ENCODE measurements around the gene SEC14L2.

SEC14L2 gene

DNA sequence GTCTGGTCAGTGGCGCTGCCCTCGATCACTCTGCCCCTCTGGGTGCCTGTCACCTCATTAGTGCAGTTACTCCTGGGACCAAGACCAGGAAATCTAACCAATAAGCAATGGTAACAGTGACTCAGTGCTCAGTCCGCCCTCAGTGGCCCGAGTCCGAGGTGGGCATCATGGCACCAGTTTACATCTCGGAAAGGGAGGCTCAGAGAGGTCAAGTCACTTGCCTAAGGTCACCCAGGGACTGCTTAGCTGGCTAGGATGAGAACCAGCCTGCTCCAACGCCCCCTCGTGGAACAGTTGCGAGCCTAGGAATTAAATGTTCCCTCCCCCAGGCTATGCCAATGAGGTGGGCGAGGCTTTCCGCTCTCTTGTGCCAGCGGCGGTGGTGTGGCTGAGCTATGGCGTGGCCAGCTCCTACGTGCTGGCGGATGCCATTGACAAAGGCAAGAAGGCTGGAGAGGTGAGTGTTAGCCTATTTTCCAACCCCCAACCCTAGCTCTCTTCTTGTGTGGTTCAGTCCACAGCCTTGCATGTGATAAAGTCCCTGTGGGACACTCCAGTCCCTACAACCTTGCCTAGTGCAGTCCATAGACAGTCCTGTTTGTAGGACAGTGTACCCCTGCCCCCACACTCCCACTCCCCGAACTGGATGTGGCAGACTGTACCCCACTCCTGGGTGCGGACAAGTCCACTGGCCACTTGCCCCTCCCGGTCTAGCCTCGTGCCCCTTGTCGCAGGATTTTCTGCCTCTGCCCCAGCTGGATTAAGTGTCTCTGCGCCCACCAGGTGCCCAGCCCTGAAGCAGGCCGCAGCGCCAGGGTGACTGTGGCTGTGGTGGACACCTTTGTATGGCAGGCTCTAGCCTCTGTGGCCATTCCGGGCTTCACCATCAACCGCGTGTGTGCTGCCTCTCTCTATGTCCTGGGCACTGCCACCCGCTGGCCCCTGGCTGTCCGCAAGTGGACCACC lies 29.9 kb downstream of the SEC14L2 start:
- Histone ChIP-seq H3K27ac (ENCODE audit: low read depth, low read length) (peak overlapping the region; percentile 25), H3K4me1 (ENCODE audit: control insufficient read depth, insufficient read depth, low read length) (peaks cover 16% of the 10 kb centered on the region), H3K36me3 (ENCODE audit: control insufficient read depth, insufficient read depth, low read length) (no peaks in the 10 kb centered on the region), H3K9ac (ENCODE audit: low read length) (no peak overlapping the region), H3K27me3 (ENCODE audit: control insufficient read depth, insufficient read depth, low read length) (no peaks in the 10 kb centered on the region), H3K4me3 (ENCODE audit: low read length) (peak overlapping the region; percentile 78)

DNA sequence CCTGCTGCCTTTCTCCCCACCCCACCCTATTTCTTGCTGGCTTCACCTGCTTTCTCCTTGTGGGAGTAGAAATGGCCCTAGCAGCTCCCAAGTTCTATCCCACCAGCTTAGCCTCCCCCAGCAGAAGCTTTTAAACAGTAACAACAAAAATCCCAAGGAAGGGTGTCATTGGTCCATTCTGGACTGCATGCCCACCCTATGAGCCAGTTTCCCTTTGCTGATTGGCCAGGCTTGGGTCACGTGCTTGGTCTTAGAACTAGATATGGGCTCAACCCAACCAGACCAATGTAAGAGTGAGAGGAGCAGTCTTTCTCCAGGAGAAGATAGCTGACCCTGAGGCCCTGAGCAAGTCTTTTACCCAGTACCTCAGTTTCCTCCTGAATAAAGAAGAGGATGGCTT lies 31.1 kb downstream of the SEC14L2 start:
- no peak overlapping the region for H3K4me3 ChIP-seq (ENCODE audit: low read length)
- H3K27me3 ChIP-seq (ENCODE audit: control insufficient read depth, insufficient read depth, low read length) = no peaks in the 10 kb centered on the region
- no peak overlapping the region for H3K9ac ChIP-seq (ENCODE audit: low read length)
- H3K27ac ChIP-seq (ENCODE audit: low read depth, low read length) = no peak overlapping the region
- H3K36me3 ChIP-seq (ENCODE audit: control insufficient read depth, insufficient read depth, low read length) = no peaks in the 10 kb centered on the region
- H3K4me1 ChIP-seq (ENCODE audit: control insufficient read depth, insufficient read depth, low read length) = peaks cover 8% of the 10 kb centered on the region

- Histone ChIP-seq H3K27ac (ENCODE audit: low read depth, low read length) (no peak overlapping the region), H3K9ac (ENCODE audit: low read length) (no peak overlapping the region), H3K27me3 (ENCODE audit: control insufficient read depth, insufficient read depth, low read length) (no peaks in the 10 kb centered on the region), H3K4me1 (ENCODE audit: control insufficient read depth, insufficient read depth, low read length) (peaks cover 2% of the 10 kb centered on the region), H3K36me3 (ENCODE audit: control insufficient read depth, insufficient read depth, low read length) (no peaks in the 10 kb centered on the region), H3K4me3 (ENCODE audit: low read length) (no peak overlapping the region)
These were observed 33.1 kb downstream of the SEC14L2 start for GRCh38 chr22:30429887-30430286.

DNA sequence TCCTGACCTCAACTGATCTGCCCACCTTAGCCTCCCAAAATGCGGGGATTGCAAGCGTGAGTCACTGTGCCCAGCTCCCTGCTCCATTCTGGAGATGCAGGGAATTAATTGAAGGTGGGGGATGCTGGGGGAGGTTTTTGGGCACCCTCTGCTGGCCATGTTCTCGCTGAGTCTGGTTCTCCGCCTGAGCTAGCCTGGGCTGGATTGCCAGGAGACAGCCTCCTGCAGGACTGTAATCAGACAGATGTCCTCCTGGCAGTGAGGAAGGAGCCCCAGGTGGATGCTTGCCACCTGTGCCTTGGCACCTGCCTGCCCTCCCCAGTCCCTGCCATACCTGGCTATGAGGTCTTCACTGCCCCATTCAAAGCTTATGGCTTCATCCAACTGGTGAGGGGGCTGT lies 34.1 kb downstream of the SEC14L2 start:
- Histone ChIP-seq H3K4me1 (ENCODE audit: control insufficient read depth, insufficient read depth, low read length) (no peaks in the 10 kb centered on the region), H3K27ac (ENCODE audit: low read depth, low read length) (no peak overlapping the region), H3K9ac (ENCODE audit: low read length) (no peak overlapping the region), H3K36me3 (ENCODE audit: control insufficient read depth, insufficient read depth, low read length) (no peaks in the 10 kb centered on the region), H3K4me3 (ENCODE audit: low read length) (no peak overlapping the region), H3K27me3 (ENCODE audit: control insufficient read depth, insufficient read depth, low read length) (no peaks in the 10 kb centered on the region)

DNA sequence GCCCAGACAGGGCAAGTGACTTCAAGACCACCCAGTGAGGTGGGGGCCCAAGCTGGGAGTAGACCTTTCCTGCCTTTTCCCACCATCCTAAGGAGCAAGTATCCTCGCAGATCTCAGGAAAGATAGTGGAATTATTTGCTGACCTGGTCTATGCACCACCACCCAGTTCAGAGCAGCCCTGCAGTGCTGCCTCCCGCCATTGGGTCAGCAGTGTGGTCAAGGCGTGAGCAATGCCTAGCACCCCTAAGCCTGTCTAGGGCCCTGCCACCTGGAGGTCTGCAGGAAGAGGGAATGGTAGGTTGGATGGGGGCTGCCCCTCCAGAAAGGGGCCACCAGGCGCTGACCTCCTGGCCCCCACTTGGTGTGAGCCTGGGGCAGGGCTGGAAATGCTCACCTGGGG lies 35.3 kb downstream of the SEC14L2 start:
- Histone ChIP-seq H3K4me3 (ENCODE audit: low read length) (no peak overlapping the region), H3K27me3 (ENCODE audit: control insufficient read depth, insufficient read depth, low read length) (no peaks in the 10 kb centered on the region), H3K36me3 (ENCODE audit: control insufficient read depth, insufficient read depth, low read length) (no peaks in the 10 kb centered on the region), H3K4me1 (ENCODE audit: control insufficient read depth, insufficient read depth, low read length) (no peaks in the 10 kb centered on the region), H3K27ac (ENCODE audit: low read depth, low read length) (no peak overlapping the region), H3K9ac (ENCODE audit: low read length) (no peak overlapping the region)

GRCh38 chr22:30432520-30432919 lies 35.7 kb downstream of the SEC14L2 start:
- H3K27me3 ChIP-seq (ENCODE audit: control insufficient read depth, insufficient read depth, low read length) = no peaks in the 10 kb centered on the region
- no peaks in the 10 kb centered on the region for H3K36me3 ChIP-seq (ENCODE audit: control insufficient read depth, insufficient read depth, low read length)
- no peak overlapping the region for H3K27ac ChIP-seq (ENCODE audit: low read depth, low read length)
- H3K4me3 ChIP-seq (ENCODE audit: low read length) = no peak overlapping the region
- H3K9ac ChIP-seq (ENCODE audit: low read length) = no peak overlapping the region
- H3K4me1 ChIP-seq (ENCODE audit: control insufficient read depth, insufficient read depth, low read length) = no peaks in the 10 kb centered on the region

GRCh38 chr22:30433227-30433626 lies 36.4 kb downstream of the SEC14L2 start:
- Histone ChIP-seq H3K27me3 (ENCODE audit: control insufficient read depth, insufficient read depth, low read length) (no peaks in the 10 kb centered on the region), H3K4me3 (ENCODE audit: low read length) (no peak overlapping the region), H3K9ac (ENCODE audit: low read length) (no peak overlapping the region), H3K27ac (ENCODE audit: low read depth, low read length) (no peak overlapping the region), H3K36me3 (ENCODE audit: control insufficient read depth, insufficient read depth, low read length) (no peaks in the 10 kb centered on the region), H3K4me1 (ENCODE audit: control insufficient read depth, insufficient read depth, low read length) (no peaks in the 10 kb centered on the region)

DNA sequence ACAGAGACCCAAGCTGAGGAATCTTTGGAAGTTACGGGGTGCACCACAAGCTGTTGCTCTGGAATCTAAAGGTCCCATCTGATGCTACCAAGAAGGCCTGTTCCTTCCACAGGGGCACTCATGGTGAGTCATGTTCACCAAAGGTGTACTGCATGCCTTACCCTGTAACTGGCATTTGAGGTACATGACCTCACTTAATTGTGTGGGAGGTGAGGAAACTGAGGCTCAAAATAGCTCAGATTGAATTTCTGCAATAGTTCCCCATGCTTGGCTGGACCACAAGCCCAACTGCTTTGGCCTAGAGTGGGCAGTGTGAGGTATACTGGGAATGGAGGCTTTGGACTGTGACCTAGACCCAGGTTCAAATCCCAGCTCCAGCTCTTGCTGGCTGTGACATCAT lies 37.0 kb downstream of the SEC14L2 start:
- no peak overlapping the region for H3K27ac ChIP-seq (ENCODE audit: low read depth, low read length)
- H3K4me1 ChIP-seq (ENCODE audit: control insufficient read depth, insufficient read depth, low read length) = no peaks in the 10 kb centered on the region
- H3K9ac ChIP-seq (ENCODE audit: low read length) = no peak overlapping the region
- H3K4me3 ChIP-seq (ENCODE audit: low read length) = no peak overlapping the region
- H3K36me3 ChIP-seq (ENCODE audit: control insufficient read depth, insufficient read depth, low read length) = no peaks in the 10 kb centered on the region
- no peaks in the 10 kb centered on the region for H3K27me3 ChIP-seq (ENCODE audit: control insufficient read depth, insufficient read depth, low read length)

- Histone ChIP-seq H3K27me3 (ENCODE audit: control insufficient read depth, insufficient read depth, low read length) (no peaks in the 10 kb centered on the region), H3K36me3 (ENCODE audit: control insufficient read depth, insufficient read depth, low read length) (no peaks in the 10 kb centered on the region), H3K9ac (ENCODE audit: low read length) (no peak overlapping the region), H3K4me1 (ENCODE audit: control insufficient read depth, insufficient read depth, low read length) (no peaks in the 10 kb centered on the region), H3K27ac (ENCODE audit: low read depth, low read length) (no peak overlapping the region), H3K4me3 (ENCODE audit: low read length) (no peak overlapping the region)
These were observed 38.0 kb downstream of the SEC14L2 start for GRCh38 chr22:30434843-30435242.

GRCh38 chr22:30435674-30436126 lies 38.9 kb downstream of the SEC14L2 start:
- H3K27ac ChIP-seq (ENCODE audit: low read depth, low read length) = no peak overlapping the region
- no peak overlapping the region for H3K9ac ChIP-seq (ENCODE audit: low read length)
- no peak overlapping the region for H3K4me3 ChIP-seq (ENCODE audit: low read length)

DNA sequence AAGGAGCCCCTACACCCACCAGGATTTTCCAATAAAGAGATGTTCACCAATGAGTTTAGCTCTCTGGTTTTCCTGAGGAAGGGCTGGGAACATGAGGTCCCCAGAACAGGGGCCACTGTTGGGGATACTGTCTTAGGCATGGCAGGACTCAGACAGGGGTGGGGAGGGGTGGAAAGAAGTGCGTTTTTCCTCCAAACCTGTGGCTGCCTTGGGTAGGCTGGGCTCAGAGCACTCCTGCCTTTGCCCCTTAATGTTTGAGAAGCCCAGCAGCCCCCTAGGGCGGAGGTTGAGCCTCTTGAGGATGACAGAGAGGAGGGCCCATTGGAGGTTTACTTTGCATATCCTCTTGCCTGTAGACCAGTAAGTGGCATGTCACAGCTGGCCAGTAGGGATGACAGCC lies 39.4 kb downstream of the SEC14L2 start:
- Histone ChIP-seq H3K9ac (ENCODE audit: low read length) (no peak overlapping the region), H3K4me3 (ENCODE audit: low read length) (no peak overlapping the region), H3K27ac (ENCODE audit: low read depth, low read length) (no peak overlapping the region), H3K36me3 (ENCODE audit: control insufficient read depth, insufficient read depth, low read length) (no peaks in the 10 kb centered on the region), H3K27me3 (ENCODE audit: control insufficient read depth, insufficient read depth, low read length) (no peaks in the 10 kb centered on the region), H3K4me1 (ENCODE audit: control insufficient read depth, insufficient read depth, low read length) (no peaks in the 10 kb centered on the region)

More at GRCh38 chr22:30435674-30436126, 38.9 kb downstream of the SEC14L2 start:
- Histone ChIP-seq H3K36me3 (ENCODE audit: control insufficient read depth, insufficient read depth, low read length) (no peaks in the 10 kb centered on the region), H3K4me1 (ENCODE audit: control insufficient read depth, insufficient read depth, low read length) (no peaks in the 10 kb centered on the region), H3K27me3 (ENCODE audit: control insufficient read depth, insufficient read depth, low read length) (no peaks in the 10 kb centered on the region)

- no peak overlapping the region for H3K9ac ChIP-seq (ENCODE audit: low read length)
- no peaks in the 10 kb centered on the region for H3K4me1 ChIP-seq (ENCODE audit: control insufficient read depth, insufficient read depth, low read length)
- H3K27ac ChIP-seq (ENCODE audit: low read depth, low read length) = no peak overlapping the region
- H3K36me3 ChIP-seq (ENCODE audit: control insufficient read depth, insufficient read depth, low read length) = no peaks in the 10 kb centered on the region
- no peaks in the 10 kb centered on the region for H3K27me3 ChIP-seq (ENCODE audit: control insufficient read depth, insufficient read depth, low read length)
- H3K4me3 ChIP-seq (ENCODE audit: low read length) = no peak overlapping the region
These were observed 41.7 kb downstream of the SEC14L2 start for GRCh38 chr22:30438559-30438958.

DNA sequence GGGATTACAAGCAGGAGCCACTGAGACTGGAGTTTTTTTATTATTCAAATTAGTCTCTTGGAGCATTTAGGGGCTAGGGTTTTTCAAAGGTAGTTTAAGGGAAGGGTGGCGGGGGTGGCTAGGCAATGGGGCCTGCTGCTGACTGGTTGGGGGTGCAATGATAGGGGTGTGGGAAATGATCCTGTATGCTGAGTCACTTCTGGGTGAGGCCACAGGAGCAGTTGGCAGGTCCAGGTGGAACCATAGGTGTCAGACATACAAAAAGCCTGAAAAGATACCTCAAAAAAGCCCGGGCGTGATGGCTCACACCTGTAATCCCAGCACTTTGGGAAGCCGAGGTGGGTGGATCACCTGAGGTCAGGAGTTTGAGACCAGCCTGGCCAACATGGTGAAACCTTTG lies 42.4 kb downstream of the SEC14L2 start:
- H3K27ac ChIP-seq (ENCODE audit: low read depth, low read length) = no peak overlapping the region
- no peaks in the 10 kb centered on the region for H3K4me1 ChIP-seq (ENCODE audit: control insufficient read depth, insufficient read depth, low read length)
- no peaks in the 10 kb centered on the region for H3K27me3 ChIP-seq (ENCODE audit: control insufficient read depth, insufficient read depth, low read length)
- H3K4me3 ChIP-seq (ENCODE audit: low read length) = no peak overlapping the region
- H3K9ac ChIP-seq (ENCODE audit: low read length) = no peak overlapping the region
- H3K36me3 ChIP-seq (ENCODE audit: control insufficient read depth, insufficient read depth, low read length) = no peaks in the 10 kb centered on the region

All from rectal smooth muscle tissue (tissue), 1 donor.